ENCODE measurements around the gene ENO2. TPM values are rescaled to one million over a fixed set of nuclear protein-coding genes. Genes with fewer than 3 reads are reported as not detected.
A peak's percentile ranks its signal among the peaks of the same experiment; 100 is the strongest.

ENO2 gene
- total RNA-seq, 2 donors from 2014 or later = 45.6 to 57.1 TPM

GRCh38 chr12:6963016-6963731 is 48.8 kb downstream of the ENO2 start:
- DNase-seq (ENCODE audit: low spot score) = peak; percentile 81
- intact Hi-C loops (cut with DNase I) = loop anchor here (10.0 kb wide), 2 partner anchors 122 to 132 kb away; partner anchors contain the start of gene C1R (in 1 of the 2)

GRCh38 chr12:6963791-6964413 is 49.5 kb downstream of the ENO2 start:
- peak; percentile 82 for DNase-seq (ENCODE audit: low spot score)

GRCh38 chr12:6964605-6965025 is 50.2 kb downstream of the ENO2 start:
- intact Hi-C loops (cut with DNase I) = loop anchor here (10.0 kb wide), 2 partner anchors 120 to 130 kb away; partner anchors contain the start of gene C1R (in 1 of the 2)

More at GRCh38 chr12:6963791-6964413, 49.5 kb downstream of the ENO2 start:
- intact Hi-C loops (cut with DNase I) = loop anchor here (10.0 kb wide), 2 partner anchors 121 to 131 kb away; partner anchors contain the start of gene C1R (in 1 of the 2)

GRCh38 chr12:6965026-6965661 is 50.8 kb downstream of the ENO2 start:
- DNase-seq (ENCODE audit: low spot score) = peak; percentile 96
- intact Hi-C loops (cut with DNase I) = loop anchor here (10.0 kb wide), 2 partner anchors 120 to 130 kb away; partner anchors contain the start of gene C1R (in 1 of the 2)

More at GRCh38 chr12:6964605-6965025, 50.2 kb downstream of the ENO2 start:
- peak; percentile 78 for DNase-seq (ENCODE audit: low spot score)

- intact Hi-C loops (cut with DNase I) = loop anchor here (2.0 to 10.0 kb wide), 3 partner anchors 51 to 129 kb away; partner anchors contain the start of gene C1R (in 1 of the 2)
- DNase-seq (ENCODE audit: low spot score) = peak; percentile 24
Observed at GRCh38 chr12:6965714-6966113, 51.3 kb downstream of the ENO2 start.

- DNase-seq (ENCODE audit: low spot score) = peak; percentile 9
- intact Hi-C loops (cut with DNase I) = loop anchor here (2.0 to 10.0 kb wide), 3 partner anchors 50 to 128 kb away; partner anchors contain the start of gene C1R (in 1 of the 2)
Observed at GRCh38 chr12:6966351-6966750, 52.0 kb downstream of the ENO2 start.

GRCh38 chr12:6967651-6968100 is 53.3 kb downstream of the ENO2 start:
- intact Hi-C loops (cut with DNase I) = loop anchor here (2.0 to 10.0 kb wide), 4 partner anchors 43 to 127 kb away; partner anchors contain the start of gene C1R (in 1 of the 2)
- peak; percentile 67 for DNase-seq (ENCODE audit: low spot score)

GRCh38 chr12:6968426-6968825 is 54.0 kb downstream of the ENO2 start:
- peak; percentile 32 for DNase-seq (ENCODE audit: low spot score)
- intact Hi-C loops (cut with DNase I) = loop anchor here (2.0 to 10.0 kb wide), 3 partner anchors 44 to 126 kb away; partner anchors contain the start of gene C1R (in 1 of the 2)

- no peak for DNase-seq (ENCODE audit: low spot score)
- intact Hi-C loops (cut with DNase I) = no loop called here
Observed at GRCh38 chr12:6970096-6970527, 55.7 kb downstream of the ENO2 start.

Small RNA genes within 50 kb of the gene (microRNA-seq; reads per million reads assigned to microRNA genes)
- gene MIR141 (ENCODE audit: borderline microRNAs expressed in 2 of 2) (2.9 to 14.9 reads per million in 2 donors), gene MIR200C (ENCODE audit: borderline microRNAs expressed in 2 of 2) (63.2 to 110 reads per million in 2 donors)

Other genes with a start within 250 kb of the ENO2 start
- 10 to 100 TPM; 35.6 to 40.1 TPM for gene ZNF384, start 225.2 kb upstream of the ENO2 start, total RNA-seq
- gene PIANP, start 213.8 kb upstream of the ENO2 start, total RNA-seq = under 1 TPM in 1 of 2 donors, not detected in 1; 0.69 TPM
- 10 to 100 TPM; 46.0 to 54.5 TPM for gene COPS7A, start 190.5 kb upstream of the ENO2 start, total RNA-seq
- gene MLF2, start 161.4 kb upstream of the ENO2 start, total RNA-seq = 100 to 1,000 TPM; 106 to 145 TPM
- 100 to 1,000 TPM; 373 to 398 TPM for gene PTMS, start 148.2 kb upstream of the ENO2 start, total RNA-seq
- gene LAG3, start 142.1 kb upstream of the ENO2 start, total RNA-seq = 1 to 10 TPM in 1 of 2 donors, under 1 TPM in 1; 0.57 to 1.2 TPM
- 10 to 100 TPM; 12.9 to 36.0 TPM for gene CD4, start 125.1 kb upstream of the ENO2 start, total RNA-seq
- 1 to 10 TPM; 3.9 to 5.1 TPM for gene GPR162, start 92.8 kb upstream of the ENO2 start, total RNA-seq
- gene P3H3, start 86.2 kb upstream of the ENO2 start, total RNA-seq = 10 to 100 TPM; 37.7 to 59.9 TPM
- gene GNB3, start 73.7 kb upstream of the ENO2 start, total RNA-seq = 1 to 10 TPM; 3.6 to 4.0 TPM
- under 1 TPM; 0.46 to 0.52 TPM for gene CDCA3, start 63.3 kb upstream of the ENO2 start, total RNA-seq
- gene USP5, start 62.4 kb upstream of the ENO2 start, total RNA-seq = 10 to 100 TPM; 87.0 to 91.1 TPM
- gene TPI1, start 47.0 kb upstream of the ENO2 start, total RNA-seq = 100 to 1,000 TPM; 303 to 366 TPM
- 1 to 10 TPM; 4.9 to 6.9 TPM for gene SPSB2, start 41.3 kb upstream of the ENO2 start, total RNA-seq
- 1 to 10 TPM; 5.3 to 6.7 TPM for gene LRRC23, start 9.8 kb upstream of the ENO2 start, total RNA-seq
- 100 to 1,000 TPM in 1 of 2 donors, 10 to 100 TPM in 1; 97.0 to 106 TPM for gene ATN1, start 13.4 kb downstream of the ENO2 start, total RNA-seq
- not detected for gene RNU7-1, start 29.2 kb downstream of the ENO2 start, total RNA-seq
- 100 to 1,000 TPM; 189 to 206 TPM for gene C12orf57, start 29.4 kb downstream of the ENO2 start, total RNA-seq
- gene PTPN6, start 36.8 kb downstream of the ENO2 start, total RNA-seq = 10 to 100 TPM; 18.7 to 31.4 TPM
- gene PHB2, start 56.1 kb downstream of the ENO2 start, total RNA-seq = 100 to 1,000 TPM in 1 of 2 donors, 10 to 100 TPM in 1; 98.8 to 110 TPM
- 10 to 100 TPM; 38.4 to 43.9 TPM for gene EMG1, start 56.3 kb downstream of the ENO2 start, total RNA-seq
- gene LPCAT3, start 103.9 kb downstream of the ENO2 start, total RNA-seq = 10 to 100 TPM; 24.2 to 29.0 TPM
- 100 to 1,000 TPM; 585 to 986 TPM for gene C1S, start 146.1 kb downstream of the ENO2 start, total RNA-seq
- gene C1R, start 177.9 kb downstream of the ENO2 start, total RNA-seq = 1,000 to 10,000 TPM; 1,008 to 1,686 TPM
- gene C1RL, start 194.6 kb downstream of the ENO2 start, total RNA-seq = 100 to 1,000 TPM in 1 of 2 donors, 10 to 100 TPM in 1; 79.5 to 122 TPM
- 1 to 10 TPM; 5.1 to 5.7 TPM for gene RBP5, start 214.3 kb downstream of the ENO2 start, total RNA-seq
- 10 to 100 TPM; 31.0 to 31.7 TPM for gene CLSTN3, start 215.8 kb downstream of the ENO2 start, total RNA-seq

All from posterior vena cava (tissue), 2 donors.